Lung (tissue), 12 donors: ENCODE data around the gene IL16. TPM values are rescaled to one million over a fixed set of nuclear protein-coding genes. Genes with fewer than 3 reads are reported as not detected.
A peak's percentile ranks its signal among the peaks of the same experiment; 100 is the strongest.

Source experiments
- ATAC-seq: fragments of 200-7000 bp; cut with Tn5 transposase; one replicate; pipeline ENCODE4 v1.9.1; 2020; ENCODE audit warnings: moderate number of reproducible peaks; ENCODE audit not compliant: insufficient read depth, low FRiP score
- DNase-seq, 3 donors: peaks; one replicate each; pipeline ENCODE4 v3.0.0-alpha.2; 2013 to 2017
- H3K27ac ChIP-seq, 2 donors: one replicate each; pipeline ENCODE4 v1.5.1; 2013; ENCODE audit warnings: mild to moderate bottlenecking in 2 of 2, moderate library complexity in 2 of 2, control low read depth in 1 of 2, inconsistent platforms in 1 of 2, low read depth in 1 of 2, low read length in 1 of 2
- H3K27me3 ChIP-seq, 3 donors: one replicate each; pipeline ENCODE4 v1.5.1; 2013; ENCODE audit warnings: low read length in 2 of 3; ENCODE audit not compliant: control insufficient read depth in 3 of 3, insufficient read depth in 3 of 3
- H3K36me3 ChIP-seq, 4 donors: one replicate each; pipeline ENCODE4 v1.5.1; 2013; ENCODE audit warnings: low read length in 4 of 4, mild to moderate bottlenecking in 1 of 4, moderate library complexity in 1 of 4; ENCODE audit not compliant: control insufficient read depth in 4 of 4, insufficient read depth in 4 of 4
- H3K4me1 ChIP-seq, 5 donors: one replicate each; pipeline ENCODE4 v1.5.1; 2013; ENCODE audit warnings: low read length in 5 of 5, mild to moderate bottlenecking in 2 of 5, moderate library complexity in 1 of 5; ENCODE audit not compliant: control insufficient read depth in 5 of 5, insufficient read depth in 5 of 5
- H3K4me3 ChIP-seq: one replicate; pipeline ENCODE4 v1.5.1; 2013; ENCODE audit warnings: mild to moderate bottlenecking, control low read depth, moderate library complexity
- H3K9ac ChIP-seq, 2 donors: one replicate each; pipeline ENCODE4 v1.5.1; 2013; ENCODE audit warnings: low read length in 2 of 2, control low read depth in 1 of 2; ENCODE audit not compliant: insufficient read depth in 1 of 2
- H3K9me3 ChIP-seq, 4 donors: one replicate each; pipeline ENCODE4 v1.5.1; 2013; ENCODE audit warnings: low read length in 3 of 4, mild to moderate bottlenecking in 1 of 4, moderate library complexity in 1 of 4; ENCODE audit not compliant: control insufficient read depth in 4 of 4, insufficient read depth in 3 of 4
- CTCF ChIP-seq: IDR thresholded peaks from 2 replicates; pipeline ENCODE4 v1.5.1; 2012; ENCODE audit warnings: mild to moderate bottlenecking; ENCODE audit errors: control extremely low read depth, extremely low read depth
- WGBS, 2 donors: extraction: QIAGEN DNeasy Blood & Tissue Kit; methylation state at CpG; one replicate each; pipeline ENCODE4 v1.1.7; 2013; 5-methylcytosine and 5-hydroxymethylcytosine counted together
- polyA plus RNA-seq, 2 donors: library from polyadenylated mRNA; stranded (reverse); fragments of 200-250 nt; gene quantifications; one replicate each; pipeline ENCODE4 v1.2.1, GENCODE V29; 2013
- total RNA-seq, 2 donors: library from RNA; depleted of rRNA in 1 of 2; stranded (reverse); fragments of >200 nt in 1 of 2; gene quantifications; one replicate each; pipeline ENCODE4 v1.2.1, GENCODE V29; 2014 to 2021
- donor health status: control.
- donor health status: control.
- donor health status: Bipolar disorder and iron deficiency.
- donor health status: healthy.
- donor health status: DM: yes; HTN: yes; CAD: no.

IL16 gene
- total and polyA plus RNA-seq, 4 donors = 18.8 to 45.4 (median 24.4) TPM

GRCh38 chr15:81337713-81338157 is 141.1 kb downstream of the IL16 start:
- ATAC-seq (no peak), DNase-seq (peak in 1 of 3 donors; percentile 23)
- no peak overlapping the region for H3K9ac ChIP-seq
- no peaks in the 10 kb centered on the region for H3K9me3 ChIP-seq
- peaks cover 0 to 19% (median 0%) of the 10 kb centered on the region in 5 donors for H3K4me1 ChIP-seq
- WGBS, 2 donors = 73 to 86% methylated on average over 9 of the region's 9 CpGs
- H3K4me3 ChIP-seq = no peak overlapping the region
- H3K27me3 ChIP-seq = no peaks in the 10 kb centered on the region
- no peak overlapping the region for H3K27ac ChIP-seq
- no peaks in the 10 kb centered on the region for H3K36me3 ChIP-seq
- TF ChIP-seq CTCF = no peak

- Histone ChIP-seq H3K4me1 (peaks cover 0 to 19% (median 0%) of the 10 kb centered on the region in 5 donors), H3K36me3 (no peaks in the 10 kb centered on the region), H3K9ac (no peak overlapping the region), H3K27ac (peak overlapping the region in 1 of 2 donors; percentile 66), H3K4me3 (no peak overlapping the region), H3K9me3 (no peaks in the 10 kb centered on the region), H3K27me3 (no peaks in the 10 kb centered on the region)
- DNase-seq (peak in 2 of 3 donors; percentile 18 to 64), ATAC-seq (peak; percentile 38)
- no peak for TF ChIP-seq CTCF
- WGBS, 2 donors = 51 to 53% methylated on average over 8 of the region's 8 CpGs
Measured at GRCh38 chr15:81338170-81339007, 141.7 kb downstream of the IL16 start.

GRCh38 chr15:81339321-81339720 is 142.6 kb downstream of the IL16 start:
- 89 to 91% methylated on average over 5 of the region's 5 CpGs for WGBS, 2 donors
- H3K9me3 ChIP-seq = no peaks in the 10 kb centered on the region
- ATAC-seq (no peak), DNase-seq (no peak)
- H3K4me3 ChIP-seq = no peak overlapping the region
- no peak for TF ChIP-seq CTCF
- no peaks in the 10 kb centered on the region for H3K36me3 ChIP-seq
- H3K9ac ChIP-seq = no peak overlapping the region
- H3K4me1 ChIP-seq = peaks cover 0 to 19% (median 0%) of the 10 kb centered on the region in 5 donors
- H3K27me3 ChIP-seq = no peaks in the 10 kb centered on the region
- H3K27ac ChIP-seq = no peak overlapping the region
